HG02610 (cell line): Measurements from ENCODE around the gene EIF2B2.
A peak's percentile ranks its signal among the peaks of the same experiment; 100 is the strongest.

ENCODE experiments used
- ATAC-seq: cut with Tn5 transposase; IDR thresholded peaks from one replicate; pipeline ENCODE4 v1.9.1; 2021; ENCODE audit warnings: mild to moderate bottlenecking, moderate library complexity; ENCODE audit not compliant: unreplicated experiment

EIF2B2 gene

DNA sequence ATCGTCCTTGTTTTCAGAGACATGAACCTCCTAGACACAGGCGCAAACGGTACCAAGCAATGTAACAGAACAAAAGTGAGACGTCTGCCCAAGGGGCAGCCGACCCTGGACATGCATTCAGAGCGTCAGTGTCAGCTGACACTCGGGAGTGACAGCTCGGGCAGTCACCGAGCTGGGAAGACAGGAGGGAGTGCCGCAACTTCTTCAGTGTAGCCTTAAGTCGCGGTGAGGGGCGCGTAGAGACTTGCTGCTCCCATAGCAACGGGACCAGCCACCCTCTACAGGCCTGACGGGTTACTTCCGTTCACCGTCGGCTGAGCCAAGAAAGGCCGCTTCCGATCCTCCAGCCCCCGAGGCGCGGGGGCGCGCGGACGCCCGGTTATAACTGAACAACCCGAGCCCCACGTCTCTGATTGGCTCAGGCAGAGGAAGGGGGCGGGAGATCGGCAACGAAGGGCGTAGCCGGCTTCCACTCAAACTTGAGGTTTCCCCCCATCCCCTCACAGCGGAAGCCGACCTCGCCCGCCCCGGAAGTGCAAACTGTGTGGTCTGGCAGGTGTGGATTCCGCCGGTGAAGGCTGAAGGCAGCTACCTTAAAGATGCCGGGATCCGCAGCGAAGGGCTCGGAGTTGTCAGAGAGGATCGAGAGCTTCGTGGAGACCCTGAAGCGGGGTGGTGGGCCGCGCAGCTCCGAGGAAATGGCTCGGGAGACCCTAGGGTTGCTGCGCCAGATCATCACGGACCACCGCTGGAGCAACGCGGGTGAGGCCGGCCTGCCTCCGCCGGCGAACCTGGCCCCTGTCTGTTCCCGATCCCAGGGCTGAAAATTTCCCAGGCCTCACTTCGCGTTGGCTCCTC, at the start of gene EIF2B2:
EIF2B2 (plus strand) TSS at position 530 of the 858 bp plus-strand sequence; CDS start at position 600, 70 bp downstream.
- ATAC-seq = peak; percentile 98

GRCh38 chr14:74953686-74954085, 49.0 kb upstream of the EIF2B2 start:
- ATAC-seq = no peak

- no peak for ATAC-seq
Measured at GRCh38 chr14:74954232-74954946, 48.3 kb upstream of the EIF2B2 start.

- ATAC-seq = no peak
Measured at GRCh38 chr14:74954947-74955228, 47.8 kb upstream of the EIF2B2 start.

DNA sequence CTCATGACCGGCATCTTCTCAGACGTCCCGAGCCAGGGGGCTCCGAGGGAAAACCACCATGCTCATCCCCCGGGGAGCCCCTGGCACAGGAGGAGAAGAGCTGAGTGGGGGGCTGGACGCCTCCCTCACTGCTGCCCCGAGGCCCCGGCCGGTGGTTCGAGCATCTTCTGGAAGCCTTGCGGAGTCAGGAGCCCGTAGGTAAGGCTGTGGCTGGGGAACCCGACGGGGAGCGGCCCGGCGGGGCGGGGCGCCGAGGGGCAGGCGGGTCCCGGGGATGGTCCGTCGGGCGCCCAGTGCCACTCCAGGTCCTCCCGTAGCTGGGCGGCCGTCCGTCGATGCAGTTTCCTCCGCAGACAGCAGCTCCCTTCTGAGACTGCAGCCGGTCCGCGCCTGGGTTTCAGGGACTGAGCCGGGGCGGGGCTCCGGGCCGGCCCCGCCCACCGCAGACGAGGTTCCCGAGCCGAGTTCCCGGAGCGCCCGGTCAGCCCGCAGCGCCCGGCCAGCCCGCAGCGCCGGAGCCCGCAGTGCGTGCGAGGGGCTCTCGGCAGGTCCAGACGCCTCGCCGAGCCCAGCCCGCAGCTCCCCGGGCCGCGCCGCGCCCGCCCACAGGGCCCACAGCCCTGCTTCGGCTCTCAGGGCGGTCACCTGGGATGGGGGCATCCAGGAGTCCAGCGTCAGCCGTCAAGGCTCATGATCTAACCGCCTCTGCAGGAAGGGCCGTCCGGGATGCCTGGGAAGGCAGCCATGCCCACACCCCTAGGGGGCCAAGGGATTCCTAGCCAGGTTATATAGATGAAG, 47.3 kb upstream of the EIF2B2 start, which contains the start of gene PGF:
PGF (minus strand) TSS at position 369 of the 798 bp plus-strand sequence; CDS start at position 14, 355 bp downstream.
- peak; percentile 56 for ATAC-seq

GRCh38 chr14:74956027-74956279, 46.8 kb upstream of the EIF2B2 start:
- no peak for ATAC-seq

DNA sequence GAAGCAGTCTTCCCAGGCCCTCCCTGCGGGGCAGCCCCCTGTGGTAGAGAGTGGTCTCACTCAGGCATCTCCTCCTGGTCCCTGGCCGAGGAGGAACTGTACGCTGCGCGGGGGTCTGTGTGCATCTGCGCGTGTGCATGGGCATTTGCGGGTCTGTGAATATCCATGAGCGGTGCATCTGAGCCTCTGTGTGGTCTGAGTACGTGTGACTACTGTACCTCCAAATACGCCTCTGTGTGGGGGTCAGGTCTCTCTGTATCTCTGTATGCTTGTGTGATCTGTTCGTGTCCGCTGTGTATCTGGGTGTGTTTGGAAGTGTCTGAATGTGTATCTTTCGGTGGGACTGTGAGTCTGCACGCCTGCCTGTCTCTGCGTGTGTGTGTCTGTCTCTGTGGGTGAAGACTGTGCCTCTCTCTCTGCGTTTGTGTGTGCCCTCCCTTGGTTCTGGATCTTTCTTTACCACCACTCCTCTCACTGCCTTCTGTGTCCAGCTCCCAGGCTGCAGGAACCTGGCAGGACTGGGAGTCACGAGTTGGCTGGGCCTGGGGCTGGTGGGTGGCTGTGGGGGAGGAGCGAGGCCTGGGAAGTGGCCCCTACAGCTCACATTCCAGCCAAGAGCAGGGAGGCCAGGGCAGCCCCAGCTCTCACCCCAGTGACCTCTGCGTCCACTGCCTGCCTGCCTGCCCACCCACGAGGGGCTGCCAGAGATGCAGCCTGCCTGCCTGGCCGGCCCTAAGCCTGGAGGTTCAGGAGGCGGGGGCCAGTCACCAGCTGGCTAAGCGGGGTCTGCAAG, 46.2 kb upstream of the EIF2B2 start:
- ATAC-seq = no peak

- no peak for ATAC-seq
Measured at GRCh38 chr14:74959596-74960180, 43.0 kb upstream of the EIF2B2 start.

DNA sequence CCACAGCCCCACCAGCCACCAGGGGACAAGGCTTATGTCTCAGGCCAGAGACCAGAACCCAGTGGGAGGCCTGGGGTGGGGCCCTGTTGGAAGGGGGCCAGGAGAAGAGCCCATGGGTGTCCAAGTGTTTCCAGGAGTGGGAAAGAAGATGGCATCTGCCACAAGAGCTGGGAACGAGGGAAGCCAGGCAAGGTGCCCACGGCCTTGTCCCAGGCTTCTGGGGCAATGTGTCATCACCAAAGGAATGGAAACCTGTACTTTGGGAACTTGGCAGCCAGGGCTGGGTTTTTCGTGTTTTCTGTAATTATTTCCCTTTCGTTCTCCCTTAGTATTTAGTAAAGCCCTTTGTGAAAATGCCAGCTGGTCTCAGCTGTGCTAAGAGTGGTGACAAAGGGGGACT, 42.0 kb upstream of the EIF2B2 start:
- ATAC-seq = no peak

- no peak for ATAC-seq
Measured at GRCh38 chr14:74961238-74961911, 41.3 kb upstream of the EIF2B2 start.

DNA sequence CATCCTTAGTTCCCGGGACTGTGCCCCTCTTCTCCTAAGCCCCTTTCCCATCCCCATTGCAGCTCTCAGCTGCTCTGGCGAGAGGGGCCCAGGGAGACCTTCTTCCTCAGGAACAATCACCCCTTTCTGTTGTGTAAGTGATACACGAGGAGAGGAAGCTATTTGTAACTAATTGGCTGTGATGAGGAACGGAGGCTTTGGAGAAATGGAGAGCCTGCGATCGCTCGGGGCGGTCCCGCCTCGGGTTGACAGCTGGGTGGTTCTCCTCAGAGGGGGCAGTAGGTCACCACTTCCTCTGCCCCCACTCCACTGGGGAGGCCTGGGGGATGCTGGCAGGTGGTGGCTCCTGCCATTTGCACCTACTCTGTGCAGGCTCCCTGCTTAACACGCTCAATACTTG, 40.7 kb upstream of the EIF2B2 start:
- ATAC-seq = no peak

DNA sequence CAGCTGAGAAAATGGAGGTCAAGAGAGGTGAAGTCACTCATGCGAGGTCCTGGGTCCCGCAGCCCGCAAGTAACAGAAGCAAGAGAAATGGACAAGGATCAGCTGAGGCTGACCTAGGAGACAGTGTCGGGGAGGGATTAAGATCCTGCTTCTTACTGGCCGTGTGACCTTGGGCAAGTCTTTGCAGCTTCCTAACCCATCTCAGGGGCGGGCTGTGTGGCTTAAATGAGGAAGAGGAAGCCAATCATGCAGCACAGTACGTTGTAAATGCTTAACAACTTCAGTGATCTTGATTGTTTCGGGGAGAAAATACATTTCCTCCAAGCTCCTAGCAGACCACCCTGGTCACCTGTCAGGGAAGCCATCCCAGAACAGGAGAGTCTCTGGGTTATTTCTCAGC, 40.2 kb upstream of the EIF2B2 start:
- ATAC-seq = no peak

DNA sequence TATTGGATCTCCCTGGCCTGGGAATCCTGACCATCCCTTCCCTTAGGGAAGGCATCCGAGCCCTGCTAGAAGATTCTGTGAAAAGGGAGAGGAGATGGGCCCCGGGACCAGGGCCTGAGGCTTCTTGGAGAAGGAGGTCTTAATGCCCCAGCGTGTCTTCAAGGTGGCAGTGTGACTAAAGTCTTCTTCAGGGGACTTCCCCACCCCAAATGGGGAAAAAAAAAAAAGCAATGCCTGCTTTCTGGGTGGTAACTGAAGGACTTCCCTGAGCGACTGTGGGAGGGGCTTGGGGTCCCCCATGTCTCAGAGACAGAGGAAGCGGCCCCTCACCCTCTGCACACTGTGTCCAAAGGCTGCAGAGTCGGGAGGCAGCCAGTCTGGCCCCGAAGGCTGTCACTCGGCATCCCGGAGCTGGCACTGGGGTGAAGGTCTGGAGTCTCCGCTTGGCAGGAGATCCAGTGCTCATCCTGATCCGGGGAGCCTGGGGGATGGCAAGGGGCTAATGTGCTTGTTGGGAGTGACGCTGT, 39.5 kb upstream of the EIF2B2 start:
- ATAC-seq = no peak

- no peak for ATAC-seq
Measured at GRCh38 chr14:74963705-74964271, 38.9 kb upstream of the EIF2B2 start.

DNA sequence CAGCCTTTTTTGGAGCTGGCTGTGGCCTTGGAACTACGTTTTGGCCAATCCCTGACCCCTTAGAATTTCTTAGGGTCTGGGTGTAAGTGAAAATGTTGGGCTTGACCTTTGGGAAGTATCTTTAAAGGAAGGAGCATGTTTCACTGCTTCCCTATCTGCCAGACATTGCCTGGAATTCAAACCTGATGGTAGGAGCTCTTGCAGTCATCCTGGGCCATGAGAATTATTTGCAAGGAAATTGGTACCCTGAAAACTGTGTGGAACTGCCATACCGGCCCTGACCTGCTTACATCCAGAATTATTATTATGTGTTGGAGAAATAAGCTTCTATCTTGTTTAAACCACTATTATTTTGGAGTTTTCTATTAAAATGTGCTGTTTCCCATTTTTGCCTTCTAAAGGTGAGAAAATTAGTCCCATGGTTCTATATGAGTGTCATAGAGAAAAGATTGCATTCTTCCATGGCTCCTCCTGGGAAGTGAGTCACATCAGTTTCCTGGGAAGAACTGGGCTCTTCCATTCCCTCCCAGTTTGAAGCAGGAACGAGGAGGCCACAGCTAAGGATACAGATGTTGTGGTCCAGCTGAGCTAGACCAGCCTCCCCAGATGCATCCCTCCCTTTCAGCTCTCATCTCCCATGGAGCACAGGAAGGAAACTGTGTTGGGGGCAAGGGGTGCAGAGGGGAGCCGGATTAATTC, 37.8 kb upstream of the EIF2B2 start:
- ATAC-seq = no peak

DNA sequence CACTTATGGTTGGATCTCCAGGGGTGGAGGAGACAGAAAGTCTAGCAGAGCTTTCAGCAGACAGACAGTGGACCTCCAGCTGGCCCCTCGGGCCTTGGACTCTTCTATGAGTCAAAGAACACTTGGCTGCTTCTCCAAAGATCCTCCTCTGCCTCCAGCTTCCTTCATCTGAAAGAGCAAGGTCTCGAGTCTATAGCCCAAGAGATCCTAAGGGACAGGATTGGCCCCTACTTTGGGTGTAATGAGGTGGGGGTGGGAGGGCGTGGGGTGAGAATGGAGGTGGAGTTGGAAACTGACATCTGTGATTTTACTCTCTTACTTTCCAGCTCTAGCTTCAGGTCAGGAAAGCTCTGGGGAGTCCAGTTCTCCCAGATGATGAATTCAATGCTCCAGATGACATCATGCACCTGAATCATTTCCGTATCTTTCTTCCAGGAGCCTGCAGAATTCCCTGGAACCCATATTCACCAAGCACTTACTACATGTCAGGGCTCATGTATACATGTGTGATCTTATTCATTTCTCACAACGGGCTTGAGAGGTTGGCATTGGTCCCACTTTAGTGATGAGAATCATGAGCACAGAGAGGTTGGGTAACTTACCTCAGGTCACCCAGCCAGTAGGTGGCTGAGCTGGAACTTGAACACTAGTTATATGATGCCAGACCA, 37.1 kb upstream of the EIF2B2 start:
- ATAC-seq = no peak

GRCh38 chr14:74968811-74969210, 33.9 kb upstream of the EIF2B2 start:
- no peak for ATAC-seq

DNA sequence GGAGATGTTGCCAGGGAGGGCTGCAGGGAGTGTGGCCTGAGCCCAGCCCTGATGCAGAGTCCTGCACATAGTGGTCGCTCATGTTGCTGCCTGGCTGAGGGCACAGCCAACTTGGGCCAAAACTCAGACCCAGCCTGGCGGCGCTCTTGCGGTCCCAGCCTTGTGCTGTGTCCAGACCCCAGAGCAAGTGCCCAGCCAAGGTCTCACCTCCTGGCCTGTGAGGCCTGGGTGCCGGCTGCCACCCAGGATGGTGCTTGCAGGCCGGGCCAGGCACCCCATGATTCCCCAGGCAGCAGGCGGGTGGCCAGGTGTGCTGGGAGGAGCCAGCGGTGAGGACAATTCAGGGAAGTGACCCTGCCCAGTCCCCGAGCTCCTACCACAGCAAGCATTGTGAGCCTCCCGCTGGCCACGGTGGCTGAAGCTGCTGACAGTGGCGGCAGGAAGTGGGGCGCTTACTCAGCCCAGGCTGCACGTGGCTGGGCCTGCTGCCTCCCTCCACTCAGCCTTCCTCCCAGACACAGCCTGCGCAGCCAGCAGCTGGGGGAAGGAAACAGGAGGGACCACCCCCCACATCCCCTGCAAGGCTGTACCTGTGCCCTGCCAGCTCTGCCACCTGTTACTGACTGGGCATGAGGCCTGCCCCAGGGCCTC, 29.6 kb upstream of the EIF2B2 start:
- no peak for ATAC-seq
